GM21786 (cell line): ENCODE measurements around the gene DPCD.
A peak's percentile ranks its signal among the peaks of the same experiment; 100 is the strongest.

Experiments
- ATAC-seq: cut with Tn5 transposase; IDR thresholded peaks from one replicate; pipeline ENCODE4 v1.9.1; 2021; ENCODE audit not compliant: unreplicated experiment

DPCD gene

GRCh38 chr10:101567165-101568006 is 20.7 kb upstream of the DPCD start:
- ATAC-seq, result no peak

GRCh38 chr10:101568054-101568745 is 19.9 kb upstream of the DPCD start:
- no peak for ATAC-seq

- ATAC-seq, result no peak
These were observed 18.8 kb upstream of the DPCD start for GRCh38 chr10:101569323-101569621.

- ATAC-seq, result peak; percentile 40
These were observed 18.3 kb upstream of the DPCD start for GRCh38 chr10:101569622-101570427.

DNA sequence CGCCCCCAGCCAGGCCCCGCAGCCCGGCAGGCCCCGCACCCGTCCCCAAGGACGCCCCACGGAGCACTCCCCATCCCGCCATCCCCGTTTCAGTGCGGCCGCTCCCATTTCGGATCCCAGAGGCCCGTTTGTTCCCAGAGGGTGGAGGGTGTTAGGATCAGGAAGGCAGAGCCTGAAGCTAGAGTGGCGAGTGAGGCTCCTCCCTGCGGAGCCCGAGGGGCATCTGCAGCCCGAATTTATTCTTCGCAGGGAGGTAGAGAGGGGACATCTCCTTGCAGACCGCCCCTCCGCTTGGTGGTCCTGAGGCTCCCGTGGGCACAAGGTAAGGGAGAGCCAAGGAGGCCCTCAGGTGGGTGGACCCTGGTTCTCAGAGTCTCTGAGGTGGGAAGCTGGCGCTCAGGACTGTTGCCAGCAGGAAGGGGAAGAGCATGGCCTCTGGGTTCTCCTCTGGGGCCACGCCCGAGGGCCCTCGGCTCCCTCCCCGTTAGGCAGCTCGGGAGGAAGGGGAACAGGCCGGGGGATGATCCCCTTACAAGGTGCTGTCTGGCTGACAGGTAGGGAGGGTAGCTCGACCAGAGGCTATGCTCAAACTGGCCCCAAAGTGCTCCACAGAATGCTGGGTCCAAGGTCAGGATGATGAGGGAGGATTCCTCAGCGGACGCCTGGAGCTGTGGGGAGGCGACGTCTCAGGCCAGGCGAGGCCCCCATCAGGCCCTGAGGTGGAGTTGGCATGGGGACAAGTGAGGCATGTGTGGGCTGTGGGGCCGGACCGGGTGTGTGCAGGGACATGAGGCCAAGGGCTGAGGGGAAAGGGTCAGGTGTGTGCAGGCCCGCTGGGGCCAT is 17.5 kb upstream of the DPCD start:
- peak; percentile 14 for ATAC-seq

- ATAC-seq, result no peak
These were observed 16.7 kb upstream of the DPCD start for GRCh38 chr10:101571271-101571925.

DNA sequence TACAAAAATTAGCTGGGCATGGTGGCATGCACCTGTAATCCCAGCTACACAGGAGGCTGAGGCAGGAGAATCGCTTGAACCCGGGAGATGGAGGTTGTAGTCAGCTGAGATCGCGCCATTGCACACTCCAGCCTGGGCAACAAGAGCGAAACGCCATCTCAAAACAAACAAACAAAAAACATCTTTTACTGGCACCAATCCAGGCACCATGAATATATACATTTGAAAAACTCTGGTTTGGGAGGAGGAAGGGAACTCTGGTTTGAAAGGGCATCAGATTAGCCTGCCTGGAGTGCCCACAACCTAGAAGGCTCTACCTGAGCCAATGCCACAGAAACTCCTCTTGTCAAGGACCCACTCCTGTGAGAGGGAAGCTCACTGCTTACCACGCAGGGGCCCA is 16.0 kb upstream of the DPCD start:
- no peak for ATAC-seq

- ATAC-seq, result no peak
These were observed 15.3 kb upstream of the DPCD start for GRCh38 chr10:101572785-101573184.

DNA sequence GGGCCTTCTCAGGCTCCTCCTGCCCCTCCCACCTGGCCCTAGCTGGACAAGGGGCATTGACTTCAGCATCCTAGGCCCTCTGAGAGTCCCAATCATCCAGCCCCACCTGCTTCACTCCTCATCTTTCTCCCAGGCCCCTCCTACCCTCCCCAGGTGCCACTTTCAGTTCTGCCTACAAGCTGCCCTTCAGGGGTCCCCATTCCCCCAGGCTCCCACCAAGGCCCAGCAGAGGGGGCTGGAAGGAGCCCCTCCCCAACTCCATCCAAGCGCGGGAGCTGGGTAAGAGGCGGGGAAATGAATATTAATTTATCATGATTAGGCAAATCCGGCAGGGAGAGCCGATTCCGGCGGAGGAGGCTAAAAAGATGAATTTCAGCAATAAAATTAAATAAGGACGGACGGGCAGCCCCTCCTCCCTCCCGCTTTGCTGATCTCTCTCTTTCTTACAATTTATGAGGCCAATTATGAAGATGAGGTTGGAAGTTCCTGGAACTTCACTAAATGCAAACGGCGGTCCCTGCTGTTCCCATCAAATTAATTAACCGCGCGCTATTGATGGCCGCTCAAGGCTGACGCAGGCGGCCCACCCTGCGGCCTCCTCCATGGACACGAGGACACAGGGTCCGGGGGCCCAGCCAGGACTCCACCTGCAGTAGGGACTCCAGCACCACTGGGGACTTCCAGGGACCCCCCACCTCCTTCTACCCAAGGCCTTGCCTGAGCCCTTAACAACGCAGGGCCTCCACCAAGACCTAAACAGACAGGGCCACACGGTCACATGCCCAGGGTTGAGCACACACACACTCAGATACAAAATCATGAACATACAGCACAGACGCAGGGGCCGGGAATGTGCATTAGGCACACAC is 14.0 kb upstream of the DPCD start:
- no peak for ATAC-seq

- no peak for ATAC-seq
These were observed 13.0 kb upstream of the DPCD start for GRCh38 chr10:101575091-101575490.

DNA sequence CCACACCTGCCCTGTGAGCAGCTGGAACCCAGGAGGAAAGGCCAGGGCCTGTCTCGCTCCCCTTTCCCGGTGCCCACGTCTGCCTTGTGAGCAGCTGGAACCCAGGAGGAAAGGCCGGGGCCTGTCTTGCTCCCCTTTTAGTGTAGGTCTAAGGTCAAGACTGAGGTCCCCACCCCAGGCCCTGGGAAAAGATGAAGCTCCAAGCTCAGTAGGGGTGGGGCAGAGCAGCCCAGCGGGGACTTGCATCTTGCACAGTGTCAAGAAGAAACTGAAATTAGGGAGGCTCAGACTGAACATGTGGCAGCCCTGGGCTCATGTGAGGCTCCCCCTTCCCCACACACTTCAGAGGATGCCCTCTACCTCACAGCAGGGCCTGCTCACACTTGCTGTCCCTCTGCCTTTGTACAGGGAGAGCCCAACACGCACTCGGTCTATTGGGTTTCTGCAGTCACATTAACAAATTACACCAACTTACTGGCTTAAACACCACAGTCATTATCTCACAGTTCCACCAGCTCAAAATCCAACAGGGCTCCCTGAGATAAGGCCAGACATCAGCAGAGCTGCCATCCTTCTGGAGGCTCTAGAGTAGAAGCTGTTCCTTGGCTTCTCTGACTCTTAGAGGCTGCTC is 12.4 kb upstream of the DPCD start:
- no peak for ATAC-seq

- no peak for ATAC-seq
These were observed 11.8 kb upstream of the DPCD start for GRCh38 chr10:101576211-101576863.

GRCh38 chr10:101577121-101577871 is 10.8 kb upstream of the DPCD start:
- no peak for ATAC-seq

GRCh38 chr10:101578192-101578591 is 9.9 kb upstream of the DPCD start:
- no peak for ATAC-seq

- no peak for ATAC-seq
These were observed 9.2 kb upstream of the DPCD start for GRCh38 chr10:101578803-101579515.

DNA sequence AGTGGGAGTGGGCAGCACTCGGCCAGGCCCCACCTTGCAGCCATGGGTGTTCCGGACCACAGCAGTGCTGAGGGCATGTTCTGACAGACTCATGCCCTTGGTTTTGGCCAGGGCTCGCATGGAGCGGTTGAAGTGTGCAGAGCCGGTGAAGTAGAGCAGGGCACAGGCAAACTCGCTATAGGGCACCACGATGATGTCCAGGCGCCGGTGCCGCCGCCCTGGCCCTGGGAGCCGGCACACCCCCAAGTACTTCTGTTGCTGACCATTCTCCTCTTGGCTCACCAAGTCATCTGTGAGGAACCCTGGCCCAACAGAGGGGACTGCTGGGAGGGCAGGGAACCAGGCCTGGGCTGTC is 8.6 kb upstream of the DPCD start:
- no peak for ATAC-seq
